SK-MEL-5 (cell line): Measurements from ENCODE around the gene TMEM19. TPM values are rescaled to one million over a fixed set of nuclear protein-coding genes. Genes with fewer than 3 reads are reported as not detected.
A peak's percentile ranks its signal among the peaks of the same experiment; 100 is the strongest.

ENCODE experiments used
- DNase-seq: peaks from one replicate; pipeline ENCODE4 v3.0.0-alpha.2; 2016; ENCODE audit warnings: low read depth, low spot score
- in situ Hi-C: cut with HindIII; loops from 2 replicates; pipeline ENCODE4 v1.10.0; 2016; ENCODE audit warnings: low sequenced_read_pairs, high pct_unique_total_duplicates, low pct_unique_long_range_greater_than_20kb
- small RNA-seq, 2 experiments: library from RNA; depleted of rRNA; stranded (forward); fragments of <200 nt; gene quantifications; one replicate each; pipeline ENCODE3, GENCODE V24; 2014
- total RNA-seq: library from RNA; depleted of rRNA; stranded (reverse); fragments of >200 nt; shearing (Covaris generic); gene quantifications from 2 replicates; pipeline ENCODE4 v1.2.3, GENCODE V29; 2014; rRNA removed

The TMEM19 gene
- total RNA-seq, 1 experiment from 2014 or later = 41.3 TPM

- in situ Hi-C loops = no loop called here
- DNase-seq = no peak
Measured at GRCh38 chr12:71737197-71737596, 51.3 kb downstream of the TMEM19 start.

GRCh38 chr12:71742998-71743397 lies 57.1 kb downstream of the TMEM19 start:
- DNase-seq = no peak
- in situ Hi-C loops = no loop called here

- DNase-seq = no peak
- in situ Hi-C loops = no loop called here
Measured at GRCh38 chr12:71744522-71745300, 58.8 kb downstream of the TMEM19 start.

- in situ Hi-C loops = no loop called here
- peak; percentile 80 for DNase-seq
Measured at GRCh38 chr12:71746974-71747611, 61.2 kb downstream of the TMEM19 start.

GRCh38 chr12:71748081-71748850 lies 62.4 kb downstream of the TMEM19 start:
- no peak for DNase-seq
- in situ Hi-C loops = no loop called here

GRCh38 chr12:71749666-71750065 lies 63.8 kb downstream of the TMEM19 start:
- no peak for DNase-seq
- in situ Hi-C loops = no loop called here

GRCh38 chr12:71752891-71753290 lies 67.0 kb downstream of the TMEM19 start:
- in situ Hi-C loops = no loop called here
- no peak for DNase-seq

Small RNAs within 50 kb of the gene (small RNA-seq; reads per million reads assigned to genes)
- gene RF00560 = 0 reads per million in 2 experiments

Other genes with a start within 250 kb of the TMEM19 start
- not detected in 2 replicates for gene LGR5, start 246.3 kb upstream of the TMEM19 start, total RNA-seq
- gene ZFC3H1, start 22.2 kb upstream of the TMEM19 start, total RNA-seq = 13.4 and 16.0 TPM in 2 replicates
- gene THAP2, start 21.8 kb upstream of the TMEM19 start, total RNA-seq = 0.95 and 2.0 TPM in 2 replicates
- 42.0 and 43.0 TPM in 2 replicates for gene RAB21, start 68.8 kb downstream of the TMEM19 start, total RNA-seq
- 20.2 and 21.4 TPM in 2 replicates for gene TBC1D15, start 153.7 kb downstream of the TMEM19 start, total RNA-seq